Thyroid gland (tissue), 4 donors: ENCODE results near the gene CREB5. TPM values are rescaled to one million over a fixed set of nuclear protein-coding genes. Genes with fewer than 3 reads are reported as not detected.

Experiments
- DNase-seq, 2 donors: peaks; one replicate each; pipeline ENCODE4 v3.0.0-alpha.2; 2019
- H3K27ac ChIP-seq, 3 donors: fragments of 200-600 bp; sonication (generic); 1 replicate in 2 of 3; 2 replicates in 1 of 3; pipeline ENCODE4 v1.5.1; 2016 to 2019; ENCODE audit warnings: mild to moderate bottlenecking in 1 of 3, moderate library complexity in 1 of 3
- H3K27me3 ChIP-seq: fragments of 200-600 bp; sonication (generic); one replicate; pipeline ENCODE4 v1.5.1; 2019
- H3K36me3 ChIP-seq, 2 donors: fragments of 200-600 bp; sonication (generic); one replicate each; pipeline ENCODE4 v1.5.1; 2016 to 2019
- H3K4me1 ChIP-seq, 2 donors: fragments of 200-600 bp; sonication (generic); one replicate each; pipeline ENCODE4 v1.5.1; 2017 to 2019
- H3K4me3 ChIP-seq, 3 donors: fragments of 200-600 bp; sonication (generic); replicated peaks in 1 of 3; 1 replicate in 2 of 3; 2 replicates in 1 of 3; pipeline ENCODE4 v1.5.1; 2016; ENCODE audit warnings: mild to moderate bottlenecking in 1 of 3
- H3K9me3 ChIP-seq: fragments of 200-600 bp; sonication (generic); one replicate; pipeline ENCODE4 v1.5.1; 2017
- CTCF ChIP-seq, 6 experiments: fragments of 200-600 bp in 3 of 6; fragments of 450-650 bp in 3 of 6; sonication (generic) in 3 of 6; IDR thresholded peaks; one replicate each; pipeline ENCODE4 v1.5.1; 2016 to 2019; ENCODE audit warnings: antibody characterized with exemption in 6 of 6, mild to moderate bottlenecking in 2 of 6, inconsistent platforms in 1 of 6, moderate library complexity in 1 of 6
- POLR2A ChIP-seq, 2 donors: fragments of 450-650 bp; IDR thresholded peaks; one replicate each; pipeline ENCODE4 v1.6.1; 2017; ENCODE audit warnings: antibody characterized with exemption in 2 of 2, mild to moderate bottlenecking in 2 of 2, moderate library complexity in 1 of 2
- WGBS, 2 donors: methylation state at CpG; one replicate each; pipeline ENCODE4 v1.1.5; 2017; 5-methylcytosine and 5-hydroxymethylcytosine counted together
- intact Hi-C: fragments of 100-400 bp; cut with DNase I; formaldehyde crosslinking; loops from one replicate; pipeline ENCODE4 v1.15.1; 2023
- total RNA-seq, 4 donors: library from RNA; depleted of rRNA; stranded (reverse); fragments of >200 nt; gene quantifications; one replicate each; pipeline ENCODE4 v1.2.3, GENCODE V29; 2016

The CREB5 gene
- total RNA-seq, 4 donors from 2014 or later = 2.5 to 13.6 (median 6.5) TPM

- no peak for TF ChIP-seq CTCF (IDR thresholded peaks at IDR 0.05)
- TF ChIP-seq POLR2A (IDR thresholded peaks at IDR 0.05) = no peak
- no peak overlapping the region for H3K27ac ChIP-seq
- peaks cover 8 to 10% of the 10 kb centered on the region in 2 donors for H3K4me1 ChIP-seq
- 92 to 94% methylated on average over 3 of the region's 3 CpGs for WGBS, 2 donors
- H3K27me3 ChIP-seq = no peaks in the 10 kb centered on the region
- no peaks in the 10 kb centered on the region for H3K36me3 ChIP-seq
- no peak for DNase-seq
- H3K9me3 ChIP-seq = no peaks in the 10 kb centered on the region
- intact Hi-C loops = no loop called here
- H3K4me3 ChIP-seq = no peak overlapping the region
Measured at GRCh38 chr7:28477041-28477442, 64.7 kb downstream of the CREB5 start.

DNA sequence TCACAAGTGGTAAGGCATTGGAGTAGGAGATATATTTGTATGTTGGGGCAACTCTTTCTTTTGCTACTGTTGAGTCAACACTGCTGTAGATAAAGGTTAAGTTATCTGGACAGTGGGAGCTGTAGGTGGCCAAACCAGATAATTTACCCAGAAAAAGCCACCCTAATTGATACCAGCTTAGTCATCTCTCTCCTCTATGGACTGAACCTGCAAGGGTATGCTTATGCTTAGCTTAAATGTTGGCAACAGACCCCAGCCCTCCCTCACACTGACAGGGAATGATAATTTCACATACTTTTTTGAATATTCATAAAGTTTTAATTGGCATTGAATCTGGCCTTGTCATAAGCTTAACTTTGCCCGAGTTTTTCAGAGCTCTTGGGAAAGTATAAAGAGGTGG is 66.3 kb downstream of the CREB5 start:
- no peaks in the 10 kb centered on the region for H3K9me3 ChIP-seq
- 82 to 86% methylated on average over 1 of the region's 1 CpG for WGBS, 2 donors
- H3K27ac ChIP-seq = no peak overlapping the region
- no peak overlapping the region for H3K4me3 ChIP-seq
- no peak for DNase-seq
- intact Hi-C loops = no loop called here
- no peak for TF ChIP-seq CTCF (IDR thresholded peaks at IDR 0.05)
- no peak for TF ChIP-seq POLR2A (IDR thresholded peaks at IDR 0.05)
- H3K4me1 ChIP-seq = peaks cover 8 to 10% of the 10 kb centered on the region in 2 donors
- H3K36me3 ChIP-seq = no peaks in the 10 kb centered on the region
- no peaks in the 10 kb centered on the region for H3K27me3 ChIP-seq

DNA sequence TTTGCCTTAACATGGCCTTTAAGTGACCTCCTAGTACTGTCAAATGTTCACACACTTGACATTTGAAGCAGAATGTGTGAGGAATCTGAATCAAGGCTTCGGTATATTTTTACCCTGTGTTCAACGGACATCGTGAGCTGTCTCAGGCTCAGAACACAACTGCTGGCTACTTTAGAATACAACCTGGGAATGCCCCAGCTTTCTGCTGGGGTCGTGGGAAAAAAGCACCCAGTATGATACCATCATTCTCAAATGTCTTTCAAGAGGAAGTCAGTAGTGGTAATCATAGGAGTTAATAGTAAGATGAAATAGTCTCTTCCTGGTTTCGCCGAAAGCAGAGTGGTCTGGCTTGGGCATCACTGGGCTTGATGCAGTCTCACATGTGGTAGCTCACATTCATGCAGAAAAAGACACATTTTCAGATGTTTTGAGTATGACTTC is 67.2 kb downstream of the CREB5 start:
- Histone ChIP-seq H3K4me1 (peaks cover 2 to 8% of the 10 kb centered on the region in 2 donors), H3K27me3 (no peaks in the 10 kb centered on the region), H3K36me3 (no peaks in the 10 kb centered on the region), H3K4me3 (no peak overlapping the region), H3K9me3 (no peaks in the 10 kb centered on the region), H3K27ac (no peak overlapping the region)
- intact Hi-C loops = no loop called here
- 91 to 93% methylated on average over 6 of the region's 6 CpGs for WGBS, 2 donors
- DNase-seq = no peak
- TF ChIP-seq POLR2A (IDR thresholded peaks at IDR 0.05) (no peak), CTCF (IDR thresholded peaks at IDR 0.05) (no peak)

GRCh38 chr7:28480595-28480994 is 68.3 kb downstream of the CREB5 start:
- no peak for TF ChIP-seq CTCF (IDR thresholded peaks at IDR 0.05)
- TF ChIP-seq POLR2A (IDR thresholded peaks at IDR 0.05) = no peak
- H3K4me3 ChIP-seq = no peak overlapping the region
- no peaks in the 10 kb centered on the region for H3K27me3 ChIP-seq
- no peak overlapping the region for H3K27ac ChIP-seq
- 94 to 95% methylated on average over 3 of the region's 3 CpGs for WGBS, 2 donors
- no peaks in the 10 kb centered on the region for H3K36me3 ChIP-seq
- intact Hi-C loops = no loop called here
- no peaks in the 10 kb centered on the region for H3K9me3 ChIP-seq
- peaks cover 0 to 6% of the 10 kb centered on the region in 2 donors for H3K4me1 ChIP-seq
- DNase-seq = no peak

GRCh38 chr7:28481091-28481926 is 69.0 kb downstream of the CREB5 start:
- no peaks in the 10 kb centered on the region for H3K27me3 ChIP-seq
- 83% methylated on average over 9 of the region's 9 CpGs for WGBS, 2 donors
- TF ChIP-seq POLR2A (IDR thresholded peaks at IDR 0.05) = no peak
- no peak for TF ChIP-seq CTCF (IDR thresholded peaks at IDR 0.05)
- no peaks in the 10 kb centered on the region for H3K36me3 ChIP-seq
- no peak for DNase-seq
- intact Hi-C loops = no loop called here
- no peaks in the 10 kb centered on the region for H3K9me3 ChIP-seq
- H3K4me3 ChIP-seq = no peak overlapping the region
- H3K27ac ChIP-seq = no peak overlapping the region
- no peaks in the 10 kb centered on the region for H3K4me1 ChIP-seq
